GM10847 (cell line): ENCODE data around the gene TBC1D30.

Experiments used
- POLR2A ChIP-seq: IDR thresholded peaks from 2 replicates; pipeline ENCODE4 v1.6.1; 2011; ENCODE audit not compliant: insufficient read length; ENCODE audit errors: extremely low read depth

The TBC1D30 gene, protein sequence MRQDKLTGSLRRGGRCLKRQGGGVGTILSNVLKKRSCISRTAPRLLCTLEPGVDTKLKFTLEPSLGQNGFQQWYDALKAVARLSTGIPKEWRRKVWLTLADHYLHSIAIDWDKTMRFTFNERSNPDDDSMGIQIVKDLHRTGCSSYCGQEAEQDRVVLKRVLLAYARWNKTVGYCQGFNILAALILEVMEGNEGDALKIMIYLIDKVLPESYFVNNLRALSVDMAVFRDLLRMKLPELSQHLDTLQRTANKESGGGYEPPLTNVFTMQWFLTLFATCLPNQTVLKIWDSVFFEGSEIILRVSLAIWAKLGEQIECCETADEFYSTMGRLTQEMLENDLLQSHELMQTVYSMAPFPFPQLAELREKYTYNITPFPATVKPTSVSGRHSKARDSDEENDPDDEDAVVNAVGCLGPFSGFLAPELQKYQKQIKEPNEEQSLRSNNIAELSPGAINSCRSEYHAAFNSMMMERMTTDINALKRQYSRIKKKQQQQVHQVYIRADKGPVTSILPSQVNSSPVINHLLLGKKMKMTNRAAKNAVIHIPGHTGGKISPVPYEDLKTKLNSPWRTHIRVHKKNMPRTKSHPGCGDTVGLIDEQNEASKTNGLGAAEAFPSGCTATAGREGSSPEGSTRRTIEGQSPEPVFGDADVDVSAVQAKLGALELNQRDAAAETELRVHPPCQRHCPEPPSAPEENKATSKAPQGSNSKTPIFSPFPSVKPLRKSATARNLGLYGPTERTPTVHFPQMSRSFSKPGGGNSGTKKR

DNA sequence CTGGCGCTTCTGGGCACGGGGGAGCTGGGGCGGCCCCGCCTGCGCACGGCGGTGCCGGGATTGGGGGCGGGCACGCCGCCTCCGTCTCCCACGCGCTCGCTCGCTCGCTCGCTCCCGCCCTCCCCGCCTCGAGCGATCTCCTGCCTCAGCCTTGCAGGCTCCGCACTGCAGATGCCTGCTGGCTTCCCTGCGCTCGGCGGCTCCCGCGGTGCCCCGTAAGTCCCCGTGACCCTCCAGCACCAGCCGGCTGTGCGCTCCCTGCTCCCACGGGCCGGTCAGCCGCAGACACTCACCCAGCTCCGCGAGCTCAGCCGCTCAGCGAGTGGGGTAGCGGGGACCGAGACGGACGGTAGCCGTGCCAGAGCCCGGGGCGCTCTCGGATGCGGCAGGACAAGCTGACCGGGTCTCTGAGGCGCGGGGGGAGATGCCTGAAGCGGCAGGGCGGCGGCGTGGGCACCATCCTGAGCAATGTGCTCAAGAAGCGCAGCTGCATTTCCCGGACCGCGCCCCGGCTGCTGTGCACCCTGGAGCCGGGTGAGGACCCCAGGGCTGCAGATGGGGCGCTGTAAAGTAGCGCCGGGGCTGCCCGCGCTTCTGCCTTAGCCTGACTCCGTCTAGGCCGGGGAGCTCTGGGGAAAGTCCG, at the start of gene TBC1D30:
TBC1D30 (plus strand) TSS at position 148 of the 643 bp plus-strand sequence; CDS start at position 381, 233 bp downstream.
- no peak for TF ChIP-seq POLR2A

DNA sequence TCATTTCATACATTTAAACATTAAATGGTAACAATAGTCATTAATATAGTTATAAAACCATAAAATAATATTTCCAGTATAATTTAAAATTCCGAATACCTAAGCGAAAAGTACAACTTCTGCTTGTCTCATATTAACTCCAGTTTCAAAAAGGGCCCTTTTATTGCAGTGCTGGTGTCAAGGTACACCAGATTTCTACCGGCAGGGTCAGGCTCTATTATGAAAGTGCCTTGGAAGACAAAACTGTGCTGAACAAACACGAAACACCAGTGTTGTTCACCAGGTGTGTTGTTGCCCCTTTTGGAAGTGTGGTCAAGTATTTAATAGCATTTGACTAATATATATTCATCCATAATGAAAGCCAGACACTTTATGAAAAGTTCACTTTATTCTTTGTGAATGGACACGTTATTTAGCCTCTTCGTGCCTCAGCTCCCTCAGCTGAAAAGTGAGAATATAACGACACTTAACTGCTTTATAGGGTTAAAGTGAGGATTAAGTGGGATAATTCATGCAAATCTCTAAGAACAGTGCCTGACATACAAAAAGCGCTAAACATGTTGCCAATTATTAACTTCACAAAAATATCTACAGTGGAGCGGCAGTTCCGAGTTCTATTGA, 45.0 kb upstream of the TBC1D30 start:
- no peak for TF ChIP-seq POLR2A

DNA sequence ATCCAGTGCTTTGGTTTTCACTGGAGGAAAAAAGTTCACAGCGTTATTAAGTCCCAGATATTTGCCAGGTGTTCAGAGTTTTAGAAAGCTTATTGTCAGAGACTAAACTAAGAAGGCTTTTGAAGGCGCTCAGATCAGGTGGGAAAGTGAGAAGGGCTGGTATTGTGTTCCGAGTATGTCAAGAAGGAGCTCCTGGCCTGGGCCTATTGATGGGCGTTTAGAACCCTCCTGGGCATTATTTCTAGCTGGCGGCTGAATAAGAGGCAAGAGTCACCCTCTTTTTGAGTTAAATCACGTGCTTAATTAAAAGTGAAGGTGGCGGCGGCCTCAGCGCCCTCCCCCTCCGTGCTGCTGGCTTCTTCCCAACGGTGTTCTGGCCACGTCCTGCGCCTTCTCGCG, 44.3 kb upstream of the TBC1D30 start:
- no peak for TF ChIP-seq POLR2A

DNA sequence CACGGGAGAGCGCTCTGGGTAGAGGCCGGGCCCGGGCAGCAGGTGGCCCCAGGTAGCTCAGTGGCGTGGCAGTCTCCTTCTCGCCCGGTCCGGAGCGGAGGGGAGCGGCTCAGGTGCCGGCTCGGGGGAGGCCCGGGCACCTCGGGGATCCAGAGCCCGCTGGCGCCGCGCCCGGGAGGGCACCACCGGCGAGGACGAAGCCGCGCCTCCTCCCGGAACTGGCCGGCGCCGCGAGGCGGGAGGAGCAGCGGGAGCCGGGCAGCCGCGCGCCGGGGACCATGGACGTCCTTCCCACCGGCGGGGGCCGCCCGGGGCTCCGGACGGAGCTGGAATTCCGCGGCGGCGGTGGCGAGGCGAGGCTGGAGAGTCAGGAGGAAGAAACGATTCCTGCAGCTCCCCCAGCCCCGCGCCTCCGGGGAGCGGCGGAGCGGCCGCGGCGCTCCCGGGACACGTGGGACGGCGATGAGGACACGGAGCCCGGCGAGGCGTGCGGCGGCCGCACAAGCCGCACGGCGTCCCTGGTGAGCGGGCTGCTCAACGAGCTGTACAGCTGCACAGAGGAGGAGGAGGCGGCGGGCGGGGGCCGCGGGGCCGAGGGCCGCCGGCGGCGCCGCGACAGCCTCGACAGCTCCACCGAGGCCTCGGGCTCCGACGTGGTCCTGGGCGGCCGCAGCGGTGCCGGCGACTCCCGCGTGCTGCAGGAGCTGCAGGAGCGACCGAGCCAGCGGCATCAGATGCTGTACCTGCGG, 43.7 kb upstream of the TBC1D30 start:
- no peak for TF ChIP-seq POLR2A

DNA sequence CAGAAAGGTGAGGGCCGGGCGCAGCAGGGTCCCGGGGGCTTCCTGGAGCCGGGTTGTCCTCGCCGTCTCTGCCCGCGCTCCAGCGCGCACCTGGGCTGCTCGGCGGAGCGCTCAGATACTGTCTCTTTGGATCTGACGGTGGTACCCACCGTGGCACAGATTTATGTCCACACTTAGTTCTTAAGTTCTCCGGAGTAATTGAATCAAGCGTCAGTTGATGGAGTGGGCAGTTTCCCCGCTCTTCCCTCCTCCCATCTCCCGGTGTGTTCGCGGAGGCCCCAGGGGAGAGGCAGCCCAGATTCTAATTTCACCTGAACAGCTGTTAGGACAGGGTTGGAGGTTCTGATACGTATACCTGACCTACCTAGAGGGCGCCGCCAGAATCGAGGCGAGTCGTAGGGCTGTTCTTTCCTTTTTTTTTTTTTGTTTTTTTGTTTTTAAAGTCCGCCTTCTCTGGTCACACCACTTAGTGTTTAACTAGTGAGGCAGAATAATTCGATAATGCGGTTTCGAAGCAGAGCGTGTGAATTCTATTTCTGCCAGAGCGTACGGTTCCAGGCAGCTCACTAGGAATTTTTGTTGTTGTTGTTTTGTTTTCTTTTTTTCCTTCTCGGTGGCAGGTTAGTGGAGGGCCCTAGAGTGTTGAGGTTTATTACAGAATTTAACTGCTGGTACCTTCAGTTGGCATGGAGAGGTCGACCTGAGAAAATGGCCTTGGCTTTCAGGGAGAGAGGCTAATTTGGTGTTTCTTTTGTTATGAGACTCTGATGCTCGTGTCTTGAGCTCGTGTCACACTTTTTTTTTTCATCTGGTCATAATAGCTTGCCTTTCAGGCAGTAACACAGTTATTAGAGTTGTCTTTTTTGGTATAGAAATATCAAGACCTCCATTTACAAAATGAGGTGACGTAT, 42.9 kb upstream of the TBC1D30 start:
- TF ChIP-seq POLR2A: no peak

DNA sequence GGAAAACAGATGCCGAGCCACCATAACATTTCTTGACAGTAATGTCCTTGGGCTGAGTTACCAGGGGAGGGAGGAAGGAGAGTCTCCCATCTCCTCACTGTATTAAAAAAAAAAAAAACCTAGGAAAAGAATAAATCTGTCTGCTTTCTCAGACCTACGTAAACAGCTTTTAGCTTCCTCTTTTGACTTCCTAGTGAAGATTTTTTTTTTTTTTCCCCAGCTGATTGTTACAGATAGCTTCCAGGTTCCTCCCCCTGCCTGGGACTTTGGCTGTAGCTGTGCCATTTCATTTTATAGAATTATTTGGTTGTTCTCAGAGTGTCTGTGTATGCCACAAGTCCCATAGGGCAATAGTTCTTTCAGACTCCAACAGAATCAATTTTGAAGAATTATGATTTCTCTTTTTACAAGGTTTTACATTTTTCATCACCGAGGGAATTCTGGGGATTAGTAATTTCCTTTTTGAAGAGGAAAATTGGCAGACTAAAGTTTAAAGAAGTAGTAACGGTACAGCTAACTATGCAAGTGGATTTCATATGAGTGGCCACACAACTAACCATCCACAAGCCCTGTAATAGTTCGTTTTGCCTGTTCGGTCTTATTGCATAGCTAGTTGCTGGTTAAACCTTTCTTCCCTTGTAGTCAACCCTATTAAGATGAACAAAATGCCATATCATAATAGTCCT, 42.1 kb upstream of the TBC1D30 start:
- no peak for TF ChIP-seq POLR2A

DNA sequence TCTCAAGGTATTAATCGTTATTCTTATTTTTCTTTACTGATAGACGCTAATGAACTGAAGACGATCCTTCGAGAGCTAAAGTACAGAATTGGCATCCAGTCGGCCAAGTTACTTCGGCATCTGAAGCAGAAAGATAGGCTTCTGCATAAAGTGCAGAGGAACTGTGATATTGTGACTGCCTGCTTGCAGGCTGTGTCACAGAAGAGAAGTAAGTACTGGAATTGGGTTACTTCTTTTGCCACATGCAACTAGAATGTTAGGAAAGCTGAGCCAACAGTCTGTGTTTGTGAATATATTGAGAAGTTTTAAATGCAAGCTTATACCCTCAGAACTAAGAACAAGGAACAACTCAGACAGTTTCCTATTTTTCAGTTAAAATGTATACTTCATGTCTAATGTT, 38.6 kb upstream of the TBC1D30 start:
- TF ChIP-seq POLR2A: no peak

DNA sequence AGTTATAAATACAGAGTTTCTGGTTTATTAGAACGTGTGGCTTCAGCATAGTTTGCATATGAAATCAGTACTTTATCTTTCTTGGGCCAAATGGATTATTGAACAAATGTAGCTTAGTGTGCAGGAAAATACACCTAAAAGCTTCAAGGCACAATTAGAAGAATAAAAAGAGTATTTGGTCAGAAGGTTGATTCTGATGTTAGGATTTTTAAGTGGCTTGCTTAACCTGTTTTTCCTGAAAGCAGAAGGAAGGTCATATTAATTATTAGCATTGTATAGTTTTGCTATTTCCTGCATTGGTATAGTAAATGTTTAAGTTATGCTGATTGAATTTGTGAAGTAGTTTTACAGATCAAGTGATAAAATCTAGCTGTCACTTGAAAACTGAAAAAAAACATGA, 34.3 kb upstream of the TBC1D30 start:
- TF ChIP-seq POLR2A: no peak

DNA sequence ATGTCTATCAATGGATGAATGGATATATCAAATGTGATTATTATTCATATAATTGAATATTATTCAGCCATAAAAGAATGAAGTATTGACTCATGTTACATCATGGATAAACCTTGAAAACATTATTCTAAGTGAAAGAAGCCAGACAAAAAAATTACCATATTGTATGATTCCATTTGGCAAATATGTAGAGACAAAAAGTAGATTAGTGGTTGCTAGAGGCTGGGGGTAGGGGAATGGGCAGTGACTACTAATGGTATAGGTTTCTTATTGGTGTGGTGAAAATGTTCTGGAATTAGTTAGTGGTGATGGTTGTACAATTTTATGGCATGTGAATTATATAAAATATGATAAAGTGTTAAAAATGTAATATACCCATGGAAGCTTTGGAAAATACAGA, 33.4 kb upstream of the TBC1D30 start:
- TF ChIP-seq POLR2A: no peak

DNA sequence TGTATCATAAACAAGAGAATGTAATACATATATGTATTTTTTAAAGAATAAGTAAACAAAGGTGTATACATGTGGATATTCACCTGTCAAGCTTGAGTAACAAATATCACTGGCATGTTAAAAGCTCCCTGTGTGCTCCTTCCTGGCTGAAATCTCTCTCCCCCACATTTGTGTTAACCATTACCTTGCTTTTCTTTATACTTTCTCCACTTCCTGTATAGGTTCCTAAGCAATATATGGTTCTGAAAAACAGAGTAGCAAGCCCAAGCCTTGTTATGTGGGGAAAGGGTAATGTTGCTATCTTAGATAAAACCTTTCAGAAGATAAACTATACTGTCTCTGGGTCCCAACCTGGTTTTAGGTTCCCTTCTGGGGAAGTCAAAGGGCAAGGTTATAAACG, 32.3 kb upstream of the TBC1D30 start:
- no peak for TF ChIP-seq POLR2A

DNA sequence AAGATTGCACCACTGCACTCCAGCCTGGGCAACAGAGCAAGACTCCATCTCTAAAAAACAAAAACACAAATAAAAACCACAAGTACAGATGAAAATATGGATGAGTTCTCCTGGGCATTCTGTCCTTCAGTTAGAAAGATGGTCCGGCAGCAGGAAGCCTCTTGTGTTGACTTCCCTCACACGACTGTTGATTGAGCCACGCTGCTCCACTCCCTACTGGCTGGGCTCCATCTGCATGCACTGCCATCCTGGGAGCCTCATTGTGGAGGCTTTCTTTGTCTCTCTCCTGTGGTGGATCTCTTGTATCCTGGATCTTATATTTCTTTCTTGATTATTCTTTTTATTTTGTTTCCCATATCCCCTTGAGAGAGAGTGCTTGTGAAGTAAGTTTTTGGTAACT, 30.8 kb upstream of the TBC1D30 start:
- TF ChIP-seq POLR2A: no peak

DNA sequence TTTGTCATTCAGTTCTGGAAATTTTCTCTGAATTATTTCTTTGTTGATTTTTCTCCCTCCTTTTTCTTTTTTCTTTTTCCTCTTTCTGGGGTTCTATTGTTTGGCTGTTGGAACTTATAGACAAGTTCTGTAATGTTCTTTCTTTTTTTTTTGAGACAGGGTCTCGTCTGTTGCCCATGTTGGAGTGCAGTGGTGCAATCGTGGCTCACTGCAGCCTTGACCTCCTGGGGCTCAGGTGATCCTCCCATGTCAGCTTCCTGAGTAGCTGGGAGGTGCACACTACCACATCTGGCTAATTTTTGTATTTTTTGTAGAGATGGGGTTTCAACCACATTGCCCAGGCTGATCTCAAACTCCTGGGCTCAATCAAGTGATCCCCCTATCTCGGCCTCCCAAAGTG, 30.1 kb upstream of the TBC1D30 start:
- no peak for TF ChIP-seq POLR2A

DNA sequence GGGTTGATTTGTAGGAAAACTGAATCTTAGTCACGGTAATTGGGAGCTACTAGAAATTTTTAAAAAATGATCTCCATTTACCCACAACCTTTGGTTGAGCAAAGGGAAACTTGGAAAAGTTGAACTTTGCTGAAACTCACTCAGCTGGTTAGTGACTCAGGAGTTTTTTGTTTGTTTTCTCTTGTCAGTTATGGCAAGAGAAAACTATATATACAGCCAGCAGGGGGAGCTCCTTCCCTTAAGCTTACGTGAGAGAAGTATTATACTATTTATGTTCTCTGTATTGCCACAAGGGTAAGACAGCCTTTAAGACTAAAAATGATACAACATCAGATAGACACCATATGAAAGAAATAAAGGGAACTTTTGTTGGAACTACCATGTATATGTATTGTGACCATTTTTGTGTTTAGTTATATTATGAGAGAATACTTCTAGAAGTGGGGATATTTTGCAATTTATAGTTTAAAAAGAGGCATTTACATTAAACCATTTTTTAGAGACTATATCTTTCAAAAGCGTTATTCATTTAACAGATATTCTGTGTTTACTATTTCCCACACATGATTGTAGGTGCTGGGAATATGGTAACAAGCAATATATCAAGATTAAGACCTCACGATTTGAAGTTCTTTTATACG, 28.1 kb upstream of the TBC1D30 start:
- TF ChIP-seq POLR2A: no peak

DNA sequence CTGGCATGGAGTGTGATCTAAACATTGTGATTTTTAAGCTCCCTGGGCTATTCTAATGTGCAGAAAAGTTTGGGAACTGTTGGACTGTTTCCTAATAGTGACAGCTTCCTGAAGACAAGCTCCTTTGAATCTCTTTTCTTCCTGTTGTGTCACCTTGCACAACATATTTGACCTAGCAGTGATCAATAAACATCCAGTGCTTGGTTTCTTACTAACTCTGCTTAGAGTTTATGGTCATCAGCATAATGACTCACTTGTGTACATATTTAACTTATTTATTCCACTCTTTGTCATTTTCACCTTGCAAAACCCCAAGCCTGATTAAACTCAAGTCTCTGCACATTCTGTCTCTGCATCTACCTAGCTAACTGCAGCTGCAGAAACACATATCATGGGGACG, 27.3 kb upstream of the TBC1D30 start:
- TF ChIP-seq POLR2A: no peak
